Measurements from ENCODE around the gene HECTD4.

The HECTD4 gene

GRCh38 chr12:112330706-112331105 is 51.5 kb downstream of the HECTD4 start:
- in situ Hi-C loops (cut with MboI; ENCODE audit: low pct_unique_long_range_greater_than_20kb, low sequenced_read_pairs, unreplicated experiment), result no loop called here
- no peak for DNase-seq (ENCODE audit: low spot score)
- TF ChIP-seq CTCF (IDR thresholded peaks at IDR 0.05; ENCODE audit: extremely low read depth, insufficient read depth, missing control alignments), result no peak

- DNase-seq (ENCODE audit: low spot score), result no peak
- TF ChIP-seq CTCF (IDR thresholded peaks at IDR 0.05; ENCODE audit: extremely low read depth, insufficient read depth, missing control alignments), result no peak
- in situ Hi-C loops (cut with MboI; ENCODE audit: low pct_unique_long_range_greater_than_20kb, low sequenced_read_pairs, unreplicated experiment), result no loop called here
Measured at GRCh38 chr12:112328456-112329124, 53.6 kb downstream of the HECTD4 start.

- DNase-seq (ENCODE audit: low spot score), result no peak
- in situ Hi-C loops (cut with MboI; ENCODE audit: low pct_unique_long_range_greater_than_20kb, low sequenced_read_pairs, unreplicated experiment), result no loop called here
- no peak for TF ChIP-seq CTCF (IDR thresholded peaks at IDR 0.05; ENCODE audit: extremely low read depth, insufficient read depth, missing control alignments)
Measured at GRCh38 chr12:112327209-112327938, 54.9 kb downstream of the HECTD4 start.

GRCh38 chr12:112325622-112326207 is 56.5 kb downstream of the HECTD4 start:
- DNase-seq (ENCODE audit: low spot score), result no peak
- in situ Hi-C loops (cut with MboI; ENCODE audit: low pct_unique_long_range_greater_than_20kb, low sequenced_read_pairs, unreplicated experiment), result no loop called here
- TF ChIP-seq CTCF (IDR thresholded peaks at IDR 0.05; ENCODE audit: extremely low read depth, insufficient read depth, missing control alignments), result no peak

- TF ChIP-seq CTCF (IDR thresholded peaks at IDR 0.05; ENCODE audit: extremely low read depth, insufficient read depth, missing control alignments), result no peak
- in situ Hi-C loops (cut with MboI; ENCODE audit: low pct_unique_long_range_greater_than_20kb, low sequenced_read_pairs, unreplicated experiment), result no loop called here
- no peak for DNase-seq (ENCODE audit: low spot score)
Measured at GRCh38 chr12:112325157-112325556, 57.1 kb downstream of the HECTD4 start.

GRCh38 chr12:112322882-112323547 is 59.2 kb downstream of the HECTD4 start:
- no peak for DNase-seq (ENCODE audit: low spot score)
- in situ Hi-C loops (cut with MboI; ENCODE audit: low pct_unique_long_range_greater_than_20kb, low sequenced_read_pairs, unreplicated experiment), result no loop called here
- TF ChIP-seq CTCF (IDR thresholded peaks at IDR 0.05; ENCODE audit: extremely low read depth, insufficient read depth, missing control alignments), result no peak

Measured in GM13977 (cell line).